GM21619 (cell line): ENCODE results near the gene SLC22A23.

Source experiments
- ATAC-seq: cut with Tn5 transposase; IDR thresholded peaks from one replicate; pipeline ENCODE4 v1.9.1; 2021; ENCODE audit not compliant: unreplicated experiment

Gene SLC22A23

GRCh38 chr6:3339811-3340210, 117.0 kb downstream of the SLC22A23 start:
- ATAC-seq = no peak

- no peak for ATAC-seq
These were observed 119.1 kb downstream of the SLC22A23 start for GRCh38 chr6:3337521-3338350.

- no peak for ATAC-seq
These were observed 119.9 kb downstream of the SLC22A23 start for GRCh38 chr6:3336859-3337515.

GRCh38 chr6:3336066-3336786, 120.6 kb downstream of the SLC22A23 start:
- no peak for ATAC-seq

- no peak for ATAC-seq
These were observed 121.7 kb downstream of the SLC22A23 start for GRCh38 chr6:3335169-3335568.

GRCh38 chr6:3334555-3334954, 122.3 kb downstream of the SLC22A23 start:
- ATAC-seq = no peak

- ATAC-seq = peak; percentile 60
These were observed 123.6 kb downstream of the SLC22A23 start for GRCh38 chr6:3333263-3333662.

- no peak for ATAC-seq
These were observed 124.9 kb downstream of the SLC22A23 start for GRCh38 chr6:3331971-3332370.

GRCh38 chr6:3331494-3331893, 125.4 kb downstream of the SLC22A23 start:
- ATAC-seq = no peak

- no peak for ATAC-seq
These were observed 126.7 kb downstream of the SLC22A23 start for GRCh38 chr6:3330199-3330598.

GRCh38 chr6:3329393-3330051, 127.3 kb downstream of the SLC22A23 start:
- no peak for ATAC-seq

- ATAC-seq = no peak
These were observed 128.1 kb downstream of the SLC22A23 start for GRCh38 chr6:3328796-3329195.

GRCh38 chr6:3328145-3328544, 128.7 kb downstream of the SLC22A23 start:
- no peak for ATAC-seq

- no peak for ATAC-seq
These were observed 129.4 kb downstream of the SLC22A23 start for GRCh38 chr6:3327403-3327802.

GRCh38 chr6:3326981-3327380, 129.9 kb downstream of the SLC22A23 start:
- no peak for ATAC-seq

- ATAC-seq = no peak
These were observed 130.5 kb downstream of the SLC22A23 start for GRCh38 chr6:3326184-3326971.

- ATAC-seq = no peak
These were observed 131.6 kb downstream of the SLC22A23 start for GRCh38 chr6:3325210-3325609.

- ATAC-seq = peak; percentile 82
These were observed 132.4 kb downstream of the SLC22A23 start for GRCh38 chr6:3324262-3324942.

- ATAC-seq = no peak
These were observed 133.1 kb downstream of the SLC22A23 start for GRCh38 chr6:3323696-3324261.

GRCh38 chr6:3323148-3323547, 133.7 kb downstream of the SLC22A23 start:
- no peak for ATAC-seq
